GM23338 (cell line): ENCODE measurements around the gene SLC40A1. TPM values are rescaled to one million over a fixed set of nuclear protein-coding genes. Genes with fewer than 3 reads are reported as not detected.

Experiments used
- ATAC-seq: fragments of 200-7000 bp; cut with Tn5 transposase; 3 replicates; pipeline ENCODE4 v1.9.1; 2020
- DNase-seq: peaks from one replicate; pipeline ENCODE4 v3.0.0-alpha.2; 2015; ENCODE audit warnings: low spot score
- H2AFZ ChIP-seq: fragments of 200-600 bp; sonication (generic); 2 replicates; pipeline ENCODE4 v1.8.0; 2016; ENCODE audit warnings: antibody characterized with exemption, mild to moderate bottlenecking, moderate library complexity
- H3F3A ChIP-seq: fragments of 200-600 bp; sonication (generic); replicated peaks from 2 replicates; pipeline ENCODE4 v1.8.0; 2017; ENCODE audit warnings: antibody characterized with exemption, mixed run types, low read depth
- H3K27ac ChIP-seq: fragments of 200-600 bp; sonication (generic); 2 replicates; pipeline ENCODE4 v1.6.1; 2016; ENCODE audit warnings: low read depth
- H3K27me3 ChIP-seq: fragments of 200-600 bp; sonication (generic); 2 replicates; pipeline ENCODE4 v1.8.0; 2016; ENCODE audit warnings: mild to moderate bottlenecking, mixed run types, moderate library complexity; ENCODE audit not compliant: insufficient read depth
- H3K36me3 ChIP-seq: fragments of 200-600 bp; sonication (generic); 2 replicates; pipeline ENCODE4 v1.8.0; 2016; ENCODE audit warnings: mild to moderate bottlenecking; ENCODE audit not compliant: insufficient read depth
- H3K4me1 ChIP-seq: fragments of 200-600 bp; sonication (generic); 2 replicates; pipeline ENCODE4 v1.8.0; 2016; ENCODE audit warnings: mild to moderate bottlenecking, moderate library complexity; ENCODE audit not compliant: insufficient read depth
- H3K4me2 ChIP-seq: fragments of 200-600 bp; sonication (generic); 2 replicates; pipeline ENCODE4 v1.7.1; 2017; ENCODE audit warnings: mixed run types
- H3K4me3 ChIP-seq: fragments of 200-600 bp; sonication (generic); 2 replicates; pipeline ENCODE4 v1.6.1; 2016; ENCODE audit warnings: mixed run types
- H3K79me2 ChIP-seq: fragments of 200-600 bp; sonication (generic); replicated peaks from 2 replicates; pipeline ENCODE4 v1.8.0; 2017; ENCODE audit warnings: mild to moderate bottlenecking; ENCODE audit not compliant: insufficient read depth
- H3K9me2 ChIP-seq: fragments of 200-600 bp; sonication (generic); 2 replicates; pipeline ENCODE4 v1.8.0; 2017; ENCODE audit not compliant: insufficient read depth
- H4K20me1 ChIP-seq: fragments of 200-600 bp; sonication (generic); replicated peaks from 2 replicates; pipeline ENCODE4 v1.8.0; 2017; ENCODE audit warnings: mild to moderate bottlenecking; ENCODE audit not compliant: insufficient read depth
- H3K27ac Mint-ChIP-seq: 2 replicates; pipeline ENCODE4 v1.8.0; 2020; ENCODE audit warnings: inconsistent platforms, mild to moderate bottlenecking, moderate library complexity, mixed read lengths
- H3K27me3 Mint-ChIP-seq: 3 replicates; pipeline ENCODE4 v1.8.0; 2022; ENCODE audit warnings: low read depth, mild to moderate bottlenecking, moderate library complexity, mixed read lengths, inconsistent platforms; ENCODE audit not compliant: insufficient read depth, poor library complexity
- H3K36me3 Mint-ChIP-seq: 3 replicates; pipeline ENCODE4 v1.8.0; 2021; ENCODE audit warnings: low read depth, mild to moderate bottlenecking, inconsistent platforms, moderate library complexity, mixed read lengths
- H3K4me1 Mint-ChIP-seq: 3 replicates; pipeline ENCODE4 v1.8.0; 2020; ENCODE audit warnings: mild to moderate bottlenecking, inconsistent platforms, mixed read lengths
- H3K4me3 Mint-ChIP-seq: 3 replicates; pipeline ENCODE4 v1.8.0; 2021; ENCODE audit warnings: moderate library complexity, mild to moderate bottlenecking, inconsistent platforms, mixed read lengths
- H3K9me3 Mint-ChIP-seq: 3 replicates; pipeline ENCODE4 v1.8.0; 2020; ENCODE audit warnings: moderate library complexity, mild to moderate bottlenecking, inconsistent platforms, mixed read lengths
- EZH2phosphoT487 ChIP-seq: fragments of 200-600 bp; sonication (generic); IDR thresholded peaks from one replicate; pipeline ENCODE4 v1.8.1; 2018; ENCODE audit warnings: antibody characterized with exemption; ENCODE audit not compliant: unreplicated experiment
- JUNB ChIP-seq: IDR thresholded peaks from one replicate; pipeline ENCODE4 v1.6.1; 2016; ENCODE audit warnings: antibody characterized with exemption; ENCODE audit not compliant: unreplicated experiment
- polyA plus RNA-seq: library from polyadenylated mRNA; unstranded; fragments of >200 nt; fragmentation: Nextera tagmentation; extraction: Ambion mirVana; gene quantifications from 2 replicates; pipeline ENCODE4 v1.2.1, GENCODE V29; 2016
- total RNA-seq: library from RNA; depleted of rRNA; stranded (reverse); fragments of >200 nt; shearing (Covaris generic); gene quantifications from 2 replicates; pipeline ENCODE4 v1.2.3, GENCODE V29; 2014
- TF ChIP-seq, protein P1 (sequence below), 2 experiments: fragments of 200-600 bp in 1 of 2; sonication (generic) in 1 of 2; conservative IDR thresholded peaks; 2 replicates each; pipeline versions ENCODE4 v1.5.1 to v1.6.1; 2016 to 2017; ENCODE audit warnings: antibody characterized with exemption in 2 of 2, low read depth in 2 of 2, mild to moderate bottlenecking in 2 of 2, moderate library complexity in 1 of 2
- TF ChIP-seq, protein P2 (sequence below): IDR thresholded peaks from one replicate; pipeline ENCODE4 v1.6.1; 2018; ENCODE audit warnings: antibody characterized with exemption; ENCODE audit not compliant: unreplicated experiment

The SLC40A1 gene
- total and polyA plus RNA-seq, 2 experiments from 2014 or later: 0.08 TPM; not detected in 1

DNA sequence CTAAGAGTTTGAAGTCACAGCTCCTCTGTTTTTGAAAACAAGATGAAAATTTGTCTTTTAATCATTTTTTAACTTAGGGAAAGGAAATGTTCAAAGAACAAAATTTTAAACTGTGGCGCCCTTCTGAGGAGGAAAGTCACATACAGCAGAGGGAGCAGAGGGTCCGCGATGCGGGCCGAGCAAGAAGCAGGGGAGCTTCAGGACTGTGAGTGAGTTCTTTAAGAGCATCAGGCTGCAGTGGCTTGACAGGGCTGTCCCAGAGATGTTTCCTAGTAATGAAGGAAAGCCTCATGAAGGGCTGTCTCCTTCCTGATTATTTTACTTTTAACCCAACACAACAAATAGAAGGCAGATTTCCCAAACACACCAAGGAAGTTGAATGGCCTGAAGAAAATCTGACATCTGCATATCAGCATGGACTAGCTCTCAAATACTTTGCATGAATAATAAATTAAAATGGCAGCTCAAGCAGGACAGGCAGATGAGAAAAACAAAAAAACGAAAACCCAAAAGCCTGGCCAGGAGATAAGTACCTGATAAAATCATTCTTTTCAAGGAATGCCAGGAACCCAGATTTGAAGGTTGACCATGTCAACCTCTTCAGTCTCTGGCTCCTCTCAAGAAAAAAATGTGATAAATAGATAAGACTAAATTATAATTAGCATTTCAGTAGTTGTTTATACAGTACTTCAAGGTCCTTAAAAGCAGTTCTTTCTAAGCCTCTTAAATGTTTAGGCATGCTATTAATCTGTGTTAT lies 60.8 kb downstream of the SLC40A1 start:
- H4K20me1 ChIP-seq: no peaks in the 10 kb centered on the region
- H3F3A ChIP-seq: no peaks in the 10 kb centered on the region
- no peak overlapping the region for H2AFZ ChIP-seq
- peak; percentile 89 for ATAC-seq
- no peak overlapping the region for H3K4me3 ChIP-seq
- Mint-ChIP-seq H3K27me3 (peaks cover 3% of the 10 kb centered on the region), H3K4me3 (no peak overlapping the region), H3K4me1 (peaks cover 5% of the 10 kb centered on the region), H3K36me3 (no peaks in the 10 kb centered on the region), H3K27ac (no peak overlapping the region), H3K9me3 (no peaks in the 10 kb centered on the region)
- no peaks in the 10 kb centered on the region for H3K4me1 ChIP-seq
- TF ChIP-seq, protein P1, sequence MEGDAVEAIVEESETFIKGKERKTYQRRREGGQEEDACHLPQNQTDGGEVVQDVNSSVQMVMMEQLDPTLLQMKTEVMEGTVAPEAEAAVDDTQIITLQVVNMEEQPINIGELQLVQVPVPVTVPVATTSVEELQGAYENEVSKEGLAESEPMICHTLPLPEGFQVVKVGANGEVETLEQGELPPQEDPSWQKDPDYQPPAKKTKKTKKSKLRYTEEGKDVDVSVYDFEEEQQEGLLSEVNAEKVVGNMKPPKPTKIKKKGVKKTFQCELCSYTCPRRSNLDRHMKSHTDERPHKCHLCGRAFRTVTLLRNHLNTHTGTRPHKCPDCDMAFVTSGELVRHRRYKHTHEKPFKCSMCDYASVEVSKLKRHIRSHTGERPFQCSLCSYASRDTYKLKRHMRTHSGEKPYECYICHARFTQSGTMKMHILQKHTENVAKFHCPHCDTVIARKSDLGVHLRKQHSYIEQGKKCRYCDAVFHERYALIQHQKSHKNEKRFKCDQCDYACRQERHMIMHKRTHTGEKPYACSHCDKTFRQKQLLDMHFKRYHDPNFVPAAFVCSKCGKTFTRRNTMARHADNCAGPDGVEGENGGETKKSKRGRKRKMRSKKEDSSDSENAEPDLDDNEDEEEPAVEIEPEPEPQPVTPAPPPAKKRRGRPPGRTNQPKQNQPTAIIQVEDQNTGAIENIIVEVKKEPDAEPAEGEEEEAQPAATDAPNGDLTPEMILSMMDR (conservative IDR thresholded peaks at IDR 0.05; ENCODE audit: low read depth in 2 of 2): peak in 1 of 2 experiments; percentile 43; a peak in 2 of 4 replicates
- no peak for TF ChIP-seq JUNB
- H3K36me3 ChIP-seq: no peaks in the 10 kb centered on the region
- H3K9me2 ChIP-seq: no peaks in the 10 kb centered on the region
- DNase-seq: peak; percentile 18
- no peaks in the 10 kb centered on the region for H3K79me2 ChIP-seq
- no peak overlapping the region for H3K27ac ChIP-seq
- no peak overlapping the region for H3K4me2 ChIP-seq
- H3K27me3 ChIP-seq: no peaks in the 10 kb centered on the region

DNA sequence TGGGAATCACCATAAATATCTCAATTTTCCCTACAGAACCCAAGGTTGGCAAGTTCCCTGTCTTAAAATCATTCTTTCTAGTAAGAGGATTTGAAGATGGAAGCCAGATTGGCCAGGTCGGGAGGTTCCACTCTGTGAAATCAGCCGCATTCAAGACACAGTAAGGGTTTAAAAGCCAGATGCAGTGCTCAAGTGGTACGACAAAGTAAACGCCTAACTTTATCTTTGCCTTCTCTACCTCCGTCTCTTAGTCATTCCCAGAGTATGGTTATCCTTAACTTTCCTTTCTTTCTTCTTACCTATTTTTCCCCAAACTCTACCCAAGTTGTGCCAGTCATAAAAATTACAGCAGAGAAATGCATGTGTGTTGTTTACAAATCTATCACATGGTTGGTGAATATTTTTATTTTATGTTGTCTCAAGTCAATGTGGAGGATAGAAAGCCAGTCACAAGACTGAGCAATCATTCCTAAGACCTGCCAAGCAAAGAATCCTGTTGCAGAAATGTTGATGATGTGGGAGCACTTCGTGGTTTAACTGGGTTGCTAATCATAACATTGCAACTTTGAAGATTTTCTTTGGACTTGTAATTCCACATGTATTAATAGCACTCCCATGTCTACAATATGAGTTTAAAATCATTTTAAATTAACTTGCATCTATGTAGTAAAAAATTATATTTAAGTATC lies 62.6 kb downstream of the SLC40A1 start:
- Mint-ChIP-seq H3K9me3 (no peaks in the 10 kb centered on the region), H3K27me3 (peaks cover 3% of the 10 kb centered on the region), H3K4me1 (peaks cover 5% of the 10 kb centered on the region), H3K4me3 (no peak overlapping the region), H3K36me3 (no peaks in the 10 kb centered on the region), H3K27ac (no peak overlapping the region)
- Histone ChIP-seq H2AFZ (no peak overlapping the region), H3K79me2 (no peaks in the 10 kb centered on the region), H3F3A (no peaks in the 10 kb centered on the region), H3K36me3 (no peaks in the 10 kb centered on the region), H4K20me1 (no peaks in the 10 kb centered on the region), H3K4me2 (no peak overlapping the region), H3K27ac (no peak overlapping the region), H3K4me1 (no peaks in the 10 kb centered on the region), H3K9me2 (no peaks in the 10 kb centered on the region), H3K27me3 (no peaks in the 10 kb centered on the region), H3K4me3 (no peak overlapping the region)
- TF ChIP-seq, protein P2, sequence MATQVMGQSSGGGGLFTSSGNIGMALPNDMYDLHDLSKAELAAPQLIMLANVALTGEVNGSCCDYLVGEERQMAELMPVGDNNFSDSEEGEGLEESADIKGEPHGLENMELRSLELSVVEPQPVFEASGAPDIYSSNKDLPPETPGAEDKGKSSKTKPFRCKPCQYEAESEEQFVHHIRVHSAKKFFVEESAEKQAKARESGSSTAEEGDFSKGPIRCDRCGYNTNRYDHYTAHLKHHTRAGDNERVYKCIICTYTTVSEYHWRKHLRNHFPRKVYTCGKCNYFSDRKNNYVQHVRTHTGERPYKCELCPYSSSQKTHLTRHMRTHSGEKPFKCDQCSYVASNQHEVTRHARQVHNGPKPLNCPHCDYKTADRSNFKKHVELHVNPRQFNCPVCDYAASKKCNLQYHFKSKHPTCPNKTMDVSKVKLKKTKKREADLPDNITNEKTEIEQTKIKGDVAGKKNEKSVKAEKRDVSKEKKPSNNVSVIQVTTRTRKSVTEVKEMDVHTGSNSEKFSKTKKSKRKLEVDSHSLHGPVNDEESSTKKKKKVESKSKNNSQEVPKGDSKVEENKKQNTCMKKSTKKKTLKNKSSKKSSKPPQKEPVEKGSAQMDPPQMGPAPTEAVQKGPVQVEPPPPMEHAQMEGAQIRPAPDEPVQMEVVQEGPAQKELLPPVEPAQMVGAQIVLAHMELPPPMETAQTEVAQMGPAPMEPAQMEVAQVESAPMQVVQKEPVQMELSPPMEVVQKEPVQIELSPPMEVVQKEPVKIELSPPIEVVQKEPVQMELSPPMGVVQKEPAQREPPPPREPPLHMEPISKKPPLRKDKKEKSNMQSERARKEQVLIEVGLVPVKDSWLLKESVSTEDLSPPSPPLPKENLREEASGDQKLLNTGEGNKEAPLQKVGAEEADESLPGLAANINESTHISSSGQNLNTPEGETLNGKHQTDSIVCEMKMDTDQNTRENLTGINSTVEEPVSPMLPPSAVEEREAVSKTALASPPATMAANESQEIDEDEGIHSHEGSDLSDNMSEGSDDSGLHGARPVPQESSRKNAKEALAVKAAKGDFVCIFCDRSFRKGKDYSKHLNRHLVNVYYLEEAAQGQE: no peak
- TF ChIP-seq JUNB (no peak), EZH2phosphoT487 (no peak)
- TF ChIP-seq, protein P1 (conservative IDR thresholded peaks at IDR 0.05; ENCODE audit: low read depth in 2 of 2): no peak
- ATAC-seq (no peak), DNase-seq (no peak)
